Skin epidermis (tissue), 12 donors: Measurements from ENCODE around the gene POMT1.
A peak's percentile ranks its signal among the peaks of the same experiment; 100 is the strongest.
"Not testable (repeated sequence)": the region's sequence is repeated elsewhere in the genome, so short reads cannot be mapped to it uniquely, and the experiment has no call there.

ENCODE experiments used
- H3K27ac ChIP-seq, 21 experiments: fragments of 200-600 bp; sonication (generic) in 11 of 21; one replicate each; pipeline ENCODE4 v1.5.0; 2020; ENCODE audit warnings: mild to moderate bottlenecking in 3 of 21, inconsistent platforms in 2 of 21, moderate library complexity in 2 of 21
- H3K4me3 ChIP-seq, 7 experiments: fragments of 200-600 bp; sonication (generic) in 2 of 7; one replicate each; pipeline ENCODE4 v1.5.0; 2020; ENCODE audit warnings: inconsistent platforms in 2 of 7, mild to moderate bottlenecking in 2 of 7, moderate library complexity in 1 of 7

Gene POMT1

GRCh38 chr9:131545003-131545785, 42.5 kb downstream of the POMT1 start, which contains the start of gene PRRT1B:
PRRT1B (plus strand) TSS chr9:131545523; CDS start chr9:131545616, 93 bp downstream.
- H3K4me3 ChIP-seq: no peak within 1 kb of the TSS

GRCh38 chr9:131545786-131546335, 43.1 kb downstream of the POMT1 start:
- Histone ChIP-seq H3K27ac (no peak overlapping the region), H3K4me3 (no peak overlapping the region)

More at GRCh38 chr9:131545003-131545785, 42.5 kb downstream of the POMT1 start, which contains the start of gene PRRT1B:
- no peak within 1 kb of the TSS for H3K27ac ChIP-seq

- H3K27ac ChIP-seq: no peak overlapping the region
- H3K4me3 ChIP-seq: peak overlapping the region in 1 of 7 experiments; percentile 3
Observed at GRCh38 chr9:131546336-131547084, 43.8 kb downstream of the POMT1 start.

- H3K4me3 ChIP-seq, H3K27ac ChIP-seq: not testable (repeated sequence)
Observed at GRCh38 chr9:131549186-131549585, 46.5 kb downstream of the POMT1 start.

- not testable (repeated sequence) for H3K27ac ChIP-seq, H3K4me3 ChIP-seq
Observed at GRCh38 chr9:131550465-131550864, 47.7 kb downstream of the POMT1 start.

GRCh38 chr9:131552030-131552429, 49.3 kb downstream of the POMT1 start:
- no peak overlapping the region for H3K4me3 ChIP-seq
- no peak overlapping the region for H3K27ac ChIP-seq

- no peak overlapping the region for H3K27ac ChIP-seq
- no peak overlapping the region for H3K4me3 ChIP-seq
Observed at GRCh38 chr9:131554087-131554842, 51.5 kb downstream of the POMT1 start.

- H3K27ac ChIP-seq: no peak overlapping the region
- H3K4me3 ChIP-seq: no peak overlapping the region
Observed at GRCh38 chr9:131554843-131555351, 52.2 kb downstream of the POMT1 start.

GRCh38 chr9:131555841-131556673, 53.3 kb downstream of the POMT1 start:
- H3K4me3 ChIP-seq: no peak overlapping the region
- no peak overlapping the region for H3K27ac ChIP-seq

GRCh38 chr9:131557855-131558548, 55.3 kb downstream of the POMT1 start:
- no peak overlapping the region for H3K4me3 ChIP-seq

GRCh38 chr9:131559421-131560000, 56.8 kb downstream of the POMT1 start:
- Histone ChIP-seq H3K27ac (no peak overlapping the region), H3K4me3 (no peak overlapping the region)

More at GRCh38 chr9:131557855-131558548, 55.3 kb downstream of the POMT1 start:
- no peak overlapping the region for H3K27ac ChIP-seq

GRCh38 chr9:131562032-131562959, 59.6 kb downstream of the POMT1 start:
- Histone ChIP-seq H3K4me3 (no peak overlapping the region), H3K27ac (no peak overlapping the region)

- Histone ChIP-seq H3K4me3 (no peak overlapping the region), H3K27ac (no peak overlapping the region)
Observed at GRCh38 chr9:131565369-131565768, 62.7 kb downstream of the POMT1 start.

- H3K4me3 ChIP-seq: no peak overlapping the region
- H3K27ac ChIP-seq: no peak overlapping the region
Observed at GRCh38 chr9:131566158-131566557, 63.4 kb downstream of the POMT1 start.

GRCh38 chr9:131567910-131568309, 65.2 kb downstream of the POMT1 start:
- no peak overlapping the region for H3K4me3 ChIP-seq

More at GRCh38 chr9:131567910-131568309, 65.2 kb downstream of the POMT1 start:
- H3K27ac ChIP-seq: no peak overlapping the region
